Smooth muscle cell of the coronary artery (primary cell): Measurements from ENCODE around the gene PLXNA1. TPM values are rescaled to one million over a fixed set of nuclear protein-coding genes. Genes with fewer than 3 reads are reported as not detected.

Experiments used
- total RNA-seq: library from RNA; depleted of rRNA; stranded (reverse); fragments of >200 nt; gene quantifications from 2 replicates; pipeline ENCODE4 v1.2.3, GENCODE V29; 2014; ENCODE audit warnings: low replicate concordance

Gene PLXNA1
- total RNA-seq, result 44.6 and 100 TPM in 2 replicates

DNA sequence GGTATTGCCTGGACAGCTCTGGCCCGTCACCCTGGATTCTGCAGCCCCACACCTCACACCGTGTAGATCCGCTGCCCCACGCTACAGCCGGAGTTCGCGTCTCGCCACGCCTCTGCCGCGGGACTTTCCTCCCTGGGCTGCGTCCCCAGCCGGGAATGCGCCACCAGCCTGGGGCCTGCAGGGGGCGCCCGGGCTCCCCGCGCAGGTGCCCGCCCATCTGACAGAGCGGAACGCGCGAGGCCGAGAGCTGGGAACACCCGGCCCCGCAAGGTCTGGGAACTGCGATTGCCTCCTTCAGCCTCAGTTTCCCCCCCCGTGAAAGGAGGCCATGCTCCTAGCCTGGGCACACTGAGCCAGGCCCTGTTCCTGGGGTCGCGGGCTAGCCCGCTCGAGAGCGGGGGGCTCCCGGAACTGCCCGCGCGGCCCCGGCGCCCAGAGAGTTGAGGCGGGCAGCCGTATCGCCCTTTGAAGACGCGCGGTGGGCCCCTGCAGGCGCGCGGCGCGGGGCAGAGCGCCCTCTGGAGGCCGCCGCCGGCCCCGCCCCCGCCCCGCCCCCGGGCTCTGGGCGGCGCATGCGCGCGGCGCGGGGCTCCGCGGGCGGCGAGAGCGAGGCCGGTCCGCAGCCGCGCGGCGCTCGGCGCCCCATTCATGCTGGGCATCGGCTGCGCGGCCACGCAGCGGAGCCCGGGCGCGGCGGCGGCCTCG is at the start of gene PLXNA1:
PLXNA1 (plus strand) TSS at position 645 of the 705 bp plus-strand sequence. CDS start 5,479 bp downstream, outside the sequence.

Other genes starting within 250 kb of the PLXNA1 start
- gene PRR23E, start 210.0 kb downstream of the PLXNA1 start, total RNA-seq, result not detected in 2 replicates